ENCODE measurements around the gene ASPHD2.

The ASPHD2 gene

DNA sequence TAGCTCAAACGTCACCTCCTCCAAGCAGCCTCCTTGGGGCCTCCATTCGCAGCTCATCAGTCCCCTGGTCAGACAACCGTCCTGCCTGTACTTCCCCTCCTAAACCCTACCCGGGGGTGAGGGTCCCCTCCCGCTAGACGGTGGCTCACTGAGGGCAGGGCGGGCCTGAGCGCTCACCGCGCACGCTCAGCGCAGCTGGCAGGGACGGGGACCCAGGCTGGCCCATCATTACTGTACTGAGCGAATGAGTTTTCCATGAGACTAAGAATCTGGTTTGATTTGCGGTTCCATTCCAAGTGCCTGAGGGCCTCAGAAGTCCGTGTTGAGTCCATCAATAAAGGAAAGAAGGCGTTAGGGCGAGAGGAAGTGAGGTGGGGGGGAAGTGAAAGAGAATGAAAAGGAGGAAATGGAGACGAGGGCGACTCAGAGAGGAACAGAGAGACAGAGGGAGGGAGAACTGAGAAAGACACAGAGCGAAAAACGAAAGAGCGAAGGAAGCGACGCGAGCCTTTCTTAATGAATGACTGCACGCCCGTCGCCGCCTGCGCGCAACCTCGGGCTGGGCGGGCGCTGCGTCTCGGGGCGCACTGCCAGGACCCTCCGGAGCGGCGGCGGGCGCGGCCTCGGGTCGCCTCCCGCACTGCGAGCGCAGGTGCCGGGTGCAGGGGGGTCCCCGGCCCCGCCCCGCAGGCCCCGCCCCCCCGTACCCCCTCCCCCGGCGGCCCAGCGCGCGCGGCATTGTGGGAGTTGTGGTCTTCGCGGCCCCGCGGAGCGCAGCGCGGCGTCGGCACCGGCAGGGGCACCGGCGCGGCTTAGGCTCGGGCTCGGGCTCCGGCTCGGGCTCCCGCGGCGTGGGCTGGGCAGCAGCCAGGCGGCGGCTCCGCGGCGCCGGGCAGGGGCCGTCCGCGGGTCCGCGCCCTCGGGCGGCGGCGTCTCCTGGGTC lies at the start of gene ASPHD2 (continued):
- TF ChIP-seq ZNF776 (tag by site-specific recombination; IDR thresholded peaks at IDR 0.05; ENCODE audit: borderline replicate concordance) (no peak), RBAK (tag by site-specific recombination; IDR thresholded peaks at IDR 0.05) (no peak), REPIN1 (tag by site-specific recombination; IDR thresholded peaks at IDR 0.05; ENCODE audit: low read depth) (no peak), ZNF223 (tag by site-specific recombination; IDR thresholded peaks at IDR 0.05) (no peak), ZIC2 (tag by site-specific recombination; IDR thresholded peaks at IDR 0.05) (no peak), ZNF157 (tag by site-specific recombination; IDR thresholded peaks at IDR 0.05) (no peak), ZNF266 (tag by site-specific recombination; IDR thresholded peaks at IDR 0.05; ENCODE audit: low read depth) (no peak), ZNF133 (tag by site-specific recombination; IDR thresholded peaks at IDR 0.05) (no peak), ZNF184 (tag by site-specific recombination; IDR thresholded peaks at IDR 0.05) (no peak), ZSCAN16 (tag by site-specific recombination; IDR thresholded peaks at IDR 0.05) (no peak), EGR2 (tag by site-specific recombination; IDR thresholded peaks at IDR 0.05; ENCODE audit: low read depth) (no peak), ZNF558 (tag by site-specific recombination; IDR thresholded peaks at IDR 0.05) (no peak), ZNF626 (tag by site-specific recombination; IDR thresholded peaks at IDR 0.05) (no peak), ZNF571 (tag by site-specific recombination; IDR thresholded peaks at IDR 0.05) (no peak), MZF1 (tag by site-specific recombination; IDR thresholded peaks at IDR 0.05; ENCODE audit: borderline replicate concordance) (no peak), ZNF391 (tag by site-specific recombination; IDR thresholded peaks at IDR 0.05; ENCODE audit: borderline replicate concordance, low read depth) (no peak), ZNF560 (tag by site-specific recombination; IDR thresholded peaks at IDR 0.05; ENCODE audit: borderline replicate concordance) (no peak)
- TF ChIP-seq, protein P1, sequence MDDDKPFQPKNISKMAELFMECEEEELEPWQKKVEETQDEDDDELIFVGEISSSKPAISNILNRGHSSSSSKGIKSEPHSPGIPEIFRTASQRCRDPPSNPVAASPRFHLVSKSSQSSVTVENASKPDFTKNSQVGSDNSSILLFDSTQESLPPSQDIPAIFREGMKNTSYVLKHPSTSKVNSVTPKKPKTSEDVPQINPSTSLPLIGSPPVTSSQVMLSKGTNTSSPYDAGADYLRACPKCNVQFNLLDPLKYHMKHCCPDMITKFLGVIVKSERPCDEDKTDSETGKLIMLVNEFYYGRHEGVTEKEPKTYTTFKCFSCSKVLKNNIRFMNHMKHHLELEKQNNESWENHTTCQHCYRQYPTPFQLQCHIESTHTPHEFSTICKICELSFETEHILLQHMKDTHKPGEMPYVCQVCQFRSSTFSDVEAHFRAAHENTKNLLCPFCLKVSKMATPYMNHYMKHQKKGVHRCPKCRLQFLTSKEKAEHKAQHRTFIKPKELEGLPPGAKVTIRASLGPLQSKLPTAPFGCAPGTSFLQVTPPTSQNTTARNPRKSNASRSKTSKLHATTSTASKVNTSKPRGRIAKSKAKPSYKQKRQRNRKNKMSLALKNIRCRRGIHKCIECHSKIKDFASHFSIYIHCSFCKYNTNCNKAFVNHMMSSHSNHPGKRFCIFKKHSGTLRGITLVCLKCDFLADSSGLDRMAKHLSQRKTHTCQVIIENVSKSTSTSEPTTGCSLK (tag by site-specific recombination; IDR thresholded peaks at IDR 0.05): no peak
- TF ChIP-seq, protein P2, sequence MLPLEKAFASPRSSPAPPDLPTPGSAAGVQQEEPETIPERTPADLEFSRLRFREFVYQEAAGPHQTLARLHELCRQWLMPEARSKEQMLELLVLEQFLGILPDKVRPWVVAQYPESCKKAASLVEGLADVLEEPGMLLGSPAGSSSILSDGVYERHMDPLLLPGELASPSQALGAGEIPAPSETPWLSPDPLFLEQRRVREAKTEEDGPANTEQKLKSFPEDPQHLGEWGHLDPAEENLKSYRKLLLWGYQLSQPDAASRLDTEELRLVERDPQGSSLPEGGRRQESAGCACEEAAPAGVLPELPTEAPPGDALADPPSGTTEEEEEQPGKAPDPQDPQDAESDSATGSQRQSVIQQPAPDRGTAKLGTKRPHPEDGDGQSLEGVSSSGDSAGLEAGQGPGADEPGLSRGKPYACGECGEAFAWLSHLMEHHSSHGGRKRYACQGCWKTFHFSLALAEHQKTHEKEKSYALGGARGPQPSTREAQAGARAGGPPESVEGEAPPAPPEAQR (tag by site-specific recombination; IDR thresholded peaks at IDR 0.05): no peak
- TF ChIP-seq, protein P3, sequence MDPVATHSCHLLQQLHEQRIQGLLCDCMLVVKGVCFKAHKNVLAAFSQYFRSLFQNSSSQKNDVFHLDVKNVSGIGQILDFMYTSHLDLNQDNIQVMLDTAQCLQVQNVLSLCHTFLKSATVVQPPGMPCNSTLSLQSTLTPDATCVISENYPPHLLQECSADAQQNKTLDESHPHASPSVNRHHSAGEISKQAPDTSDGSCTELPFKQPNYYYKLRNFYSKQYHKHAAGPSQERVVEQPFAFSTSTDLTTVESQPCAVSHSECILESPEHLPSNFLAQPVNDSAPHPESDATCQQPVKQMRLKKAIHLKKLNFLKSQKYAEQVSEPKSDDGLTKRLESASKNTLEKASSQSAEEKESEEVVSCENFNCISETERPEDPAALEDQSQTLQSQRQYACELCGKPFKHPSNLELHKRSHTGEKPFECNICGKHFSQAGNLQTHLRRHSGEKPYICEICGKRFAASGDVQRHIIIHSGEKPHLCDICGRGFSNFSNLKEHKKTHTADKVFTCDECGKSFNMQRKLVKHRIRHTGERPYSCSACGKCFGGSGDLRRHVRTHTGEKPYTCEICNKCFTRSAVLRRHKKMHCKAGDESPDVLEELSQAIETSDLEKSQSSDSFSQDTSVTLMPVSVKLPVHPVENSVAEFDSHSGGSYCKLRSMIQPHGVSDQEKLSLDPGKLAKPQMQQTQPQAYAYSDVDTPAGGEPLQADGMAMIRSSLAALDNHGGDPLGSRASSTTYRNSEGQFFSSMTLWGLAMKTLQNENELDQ (tag by site-specific recombination; IDR thresholded peaks at IDR 0.05; ENCODE audit: low read depth): no peak
- TF ChIP-seq, protein P4, sequence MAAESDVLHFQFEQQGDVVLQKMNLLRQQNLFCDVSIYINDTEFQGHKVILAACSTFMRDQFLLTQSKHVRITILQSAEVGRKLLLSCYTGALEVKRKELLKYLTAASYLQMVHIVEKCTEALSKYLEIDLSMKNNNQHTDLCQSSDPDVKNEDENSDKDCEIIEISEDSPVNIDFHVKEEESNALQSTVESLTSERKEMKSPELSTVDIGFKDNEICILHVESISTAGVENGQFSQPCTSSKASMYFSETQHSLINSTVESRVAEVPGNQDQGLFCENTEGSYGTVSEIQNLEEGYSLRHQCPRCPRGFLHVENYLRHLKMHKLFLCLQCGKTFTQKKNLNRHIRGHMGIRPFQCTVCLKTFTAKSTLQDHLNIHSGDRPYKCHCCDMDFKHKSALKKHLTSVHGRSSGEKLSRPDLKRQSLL (tag by site-specific recombination; IDR thresholded peaks at IDR 0.05): no peak
- TF ChIP-seq, protein P5, sequence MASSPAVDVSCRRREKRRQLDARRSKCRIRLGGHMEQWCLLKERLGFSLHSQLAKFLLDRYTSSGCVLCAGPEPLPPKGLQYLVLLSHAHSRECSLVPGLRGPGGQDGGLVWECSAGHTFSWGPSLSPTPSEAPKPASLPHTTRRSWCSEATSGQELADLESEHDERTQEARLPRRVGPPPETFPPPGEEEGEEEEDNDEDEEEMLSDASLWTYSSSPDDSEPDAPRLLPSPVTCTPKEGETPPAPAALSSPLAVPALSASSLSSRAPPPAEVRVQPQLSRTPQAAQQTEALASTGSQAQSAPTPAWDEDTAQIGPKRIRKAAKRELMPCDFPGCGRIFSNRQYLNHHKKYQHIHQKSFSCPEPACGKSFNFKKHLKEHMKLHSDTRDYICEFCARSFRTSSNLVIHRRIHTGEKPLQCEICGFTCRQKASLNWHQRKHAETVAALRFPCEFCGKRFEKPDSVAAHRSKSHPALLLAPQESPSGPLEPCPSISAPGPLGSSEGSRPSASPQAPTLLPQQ (tag by site-specific recombination; IDR thresholded peaks at IDR 0.05): peak; percentile 72; the same call in 1 of the 2 replicates
- TF ChIP-seq, protein P6, sequence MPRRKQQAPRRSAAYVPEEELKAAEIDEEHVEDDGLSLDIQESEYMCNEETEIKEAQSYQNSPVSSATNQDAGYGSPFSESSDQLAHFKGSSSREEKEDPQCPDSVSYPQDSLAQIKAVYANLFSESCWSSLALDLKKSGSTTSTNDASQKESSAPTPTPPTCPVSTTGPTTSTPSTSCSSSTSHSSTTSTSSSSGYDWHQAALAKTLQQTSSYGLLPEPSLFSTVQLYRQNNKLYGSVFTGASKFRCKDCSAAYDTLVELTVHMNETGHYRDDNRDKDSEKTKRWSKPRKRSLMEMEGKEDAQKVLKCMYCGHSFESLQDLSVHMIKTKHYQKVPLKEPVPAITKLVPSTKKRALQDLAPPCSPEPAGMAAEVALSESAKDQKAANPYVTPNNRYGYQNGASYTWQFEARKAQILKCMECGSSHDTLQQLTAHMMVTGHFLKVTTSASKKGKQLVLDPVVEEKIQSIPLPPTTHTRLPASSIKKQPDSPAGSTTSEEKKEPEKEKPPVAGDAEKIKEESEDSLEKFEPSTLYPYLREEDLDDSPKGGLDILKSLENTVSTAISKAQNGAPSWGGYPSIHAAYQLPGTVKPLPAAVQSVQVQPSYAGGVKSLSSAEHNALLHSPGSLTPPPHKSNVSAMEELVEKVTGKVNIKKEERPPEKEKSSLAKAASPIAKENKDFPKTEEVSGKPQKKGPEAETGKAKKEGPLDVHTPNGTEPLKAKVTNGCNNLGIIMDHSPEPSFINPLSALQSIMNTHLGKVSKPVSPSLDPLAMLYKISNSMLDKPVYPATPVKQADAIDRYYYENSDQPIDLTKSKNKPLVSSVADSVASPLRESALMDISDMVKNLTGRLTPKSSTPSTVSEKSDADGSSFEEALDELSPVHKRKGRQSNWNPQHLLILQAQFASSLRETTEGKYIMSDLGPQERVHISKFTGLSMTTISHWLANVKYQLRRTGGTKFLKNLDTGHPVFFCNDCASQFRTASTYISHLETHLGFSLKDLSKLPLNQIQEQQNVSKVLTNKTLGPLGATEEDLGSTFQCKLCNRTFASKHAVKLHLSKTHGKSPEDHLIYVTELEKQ (tag by site-specific recombination; IDR thresholded peaks at IDR 0.05; ENCODE audit: borderline replicate concordance): no peak

Data from HEK293 (cell line).